ENCODE data around the gene CDHR3.

The CDHR3 gene

DNA sequence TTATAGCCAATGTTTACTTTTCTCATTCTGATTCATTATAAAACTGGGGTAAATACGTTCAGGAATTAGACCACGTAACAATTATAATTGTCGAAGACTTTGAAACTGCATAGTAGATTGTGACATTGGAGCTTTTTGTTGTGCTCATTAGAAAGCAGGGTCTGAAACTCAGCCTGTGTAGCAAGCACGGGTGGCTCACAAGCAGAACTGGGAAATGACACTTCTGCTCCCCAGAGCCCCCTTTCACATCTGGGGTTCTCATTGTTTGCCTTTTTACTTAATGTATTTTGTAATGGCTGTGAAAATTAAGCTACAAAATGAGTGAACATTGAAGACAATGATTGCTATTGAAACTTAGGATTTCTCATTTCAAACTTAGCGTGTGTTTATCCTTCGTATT, 72.9 kb downstream of the CDHR3 start:
- Histone ChIP-seq H3K36me3 (ENCODE audit: insufficient read depth, low read length) (no peaks in the 10 kb centered on the region), H3K9me3 (ENCODE audit: control insufficient read depth, insufficient read depth, low read length) (no peaks in the 10 kb centered on the region)

DNA sequence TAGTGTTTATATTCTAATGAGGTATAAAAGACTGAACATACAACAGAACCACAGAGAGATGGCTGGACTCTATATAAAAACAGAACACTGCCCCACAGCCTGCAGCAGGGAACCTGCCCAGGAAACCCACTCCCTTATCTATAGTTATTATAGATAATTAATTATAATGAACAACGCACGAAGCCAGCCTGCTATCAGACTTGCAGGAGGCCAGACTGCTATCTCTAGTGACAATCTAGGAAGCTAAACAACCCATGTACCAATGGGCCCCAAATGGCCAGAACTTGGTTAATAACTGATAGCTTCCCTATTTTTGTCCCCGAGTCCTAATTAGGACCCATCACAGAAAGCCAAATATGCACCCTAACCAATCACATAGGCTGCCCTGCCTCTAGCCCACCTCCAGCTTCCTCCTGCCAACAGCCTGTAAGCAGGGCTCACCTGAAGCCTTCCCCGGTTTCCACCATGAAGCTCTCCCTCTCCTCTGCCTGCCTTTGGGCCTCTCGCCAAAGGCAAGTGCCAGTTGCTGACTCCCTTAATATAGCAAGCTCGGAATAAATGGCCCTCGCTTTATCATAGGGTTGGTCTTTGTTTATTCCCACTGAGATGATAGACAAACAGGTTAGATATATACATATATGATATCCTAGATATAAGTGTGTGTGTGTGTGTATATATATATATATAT, 74.6 kb downstream of the CDHR3 start:
- no peak overlapping the region for H3K9ac ChIP-seq (ENCODE audit: low read depth, low read length)
- peaks cover 7% of the 10 kb centered on the region for H3K4me1 ChIP-seq (ENCODE audit: insufficient read depth, low read length)
- no peaks in the 10 kb centered on the region for H3K9me3 ChIP-seq (ENCODE audit: control insufficient read depth, insufficient read depth, low read length)
- H3K36me3 ChIP-seq (ENCODE audit: insufficient read depth, low read length): no peaks in the 10 kb centered on the region

More for the DNA sequence above, 72.9 kb downstream of the CDHR3 start:
- Histone ChIP-seq H3K9ac (ENCODE audit: low read depth, low read length) (no peak overlapping the region), H3K4me1 (ENCODE audit: insufficient read depth, low read length) (peaks cover 20% of the 10 kb centered on the region)

DNA sequence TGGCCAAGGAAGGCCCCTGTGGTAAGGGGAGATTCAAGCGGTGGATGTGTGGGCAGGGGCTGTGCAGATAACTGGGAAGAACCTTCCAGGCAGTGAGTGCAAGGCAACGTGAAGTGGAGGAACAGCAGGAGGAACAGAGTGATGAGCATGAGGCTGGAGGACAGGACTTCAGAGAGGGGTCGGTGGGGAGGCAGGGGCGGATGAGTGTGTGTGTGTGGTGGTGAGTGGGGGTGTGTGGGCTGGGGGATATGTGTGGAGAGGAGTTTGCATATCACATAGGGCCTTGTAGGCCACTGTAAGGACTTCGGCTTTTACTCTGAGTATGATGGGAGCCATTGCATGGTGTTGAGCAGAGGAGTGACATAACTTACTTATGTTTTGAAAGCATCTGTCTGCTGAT, 75.2 kb downstream of the CDHR3 start:
- Histone ChIP-seq H3K4me1 (ENCODE audit: insufficient read depth, low read length) (peaks cover 7% of the 10 kb centered on the region), H3K9me3 (ENCODE audit: control insufficient read depth, insufficient read depth, low read length) (no peaks in the 10 kb centered on the region), H3K36me3 (ENCODE audit: insufficient read depth, low read length) (no peaks in the 10 kb centered on the region), H3K9ac (ENCODE audit: low read depth, low read length) (no peak overlapping the region)

DNA sequence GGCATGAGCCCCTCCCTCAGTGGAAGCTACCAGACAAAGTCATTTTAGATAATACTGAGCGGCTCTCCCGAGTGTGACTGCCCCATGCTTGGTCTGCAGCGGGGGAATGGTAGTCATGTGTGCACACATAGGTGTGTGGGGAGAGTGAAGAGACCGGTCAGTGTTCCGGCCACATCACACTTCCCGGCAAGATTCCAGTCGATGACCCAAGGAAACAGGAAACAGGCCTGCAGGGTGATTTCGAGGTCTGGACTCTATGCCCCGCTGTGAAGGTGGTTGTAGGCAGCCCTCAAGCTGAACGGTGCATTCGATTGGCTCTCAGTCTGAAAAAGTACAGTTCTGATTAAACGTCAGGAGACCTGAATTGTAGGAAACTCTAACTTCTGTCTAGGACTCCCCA, 75.9 kb downstream of the CDHR3 start:
- Histone ChIP-seq H3K36me3 (ENCODE audit: insufficient read depth, low read length) (no peaks in the 10 kb centered on the region), H3K4me1 (ENCODE audit: insufficient read depth, low read length) (peaks cover 7% of the 10 kb centered on the region), H3K9ac (ENCODE audit: low read depth, low read length) (no peak overlapping the region), H3K9me3 (ENCODE audit: control insufficient read depth, insufficient read depth, low read length) (no peaks in the 10 kb centered on the region)

DNA sequence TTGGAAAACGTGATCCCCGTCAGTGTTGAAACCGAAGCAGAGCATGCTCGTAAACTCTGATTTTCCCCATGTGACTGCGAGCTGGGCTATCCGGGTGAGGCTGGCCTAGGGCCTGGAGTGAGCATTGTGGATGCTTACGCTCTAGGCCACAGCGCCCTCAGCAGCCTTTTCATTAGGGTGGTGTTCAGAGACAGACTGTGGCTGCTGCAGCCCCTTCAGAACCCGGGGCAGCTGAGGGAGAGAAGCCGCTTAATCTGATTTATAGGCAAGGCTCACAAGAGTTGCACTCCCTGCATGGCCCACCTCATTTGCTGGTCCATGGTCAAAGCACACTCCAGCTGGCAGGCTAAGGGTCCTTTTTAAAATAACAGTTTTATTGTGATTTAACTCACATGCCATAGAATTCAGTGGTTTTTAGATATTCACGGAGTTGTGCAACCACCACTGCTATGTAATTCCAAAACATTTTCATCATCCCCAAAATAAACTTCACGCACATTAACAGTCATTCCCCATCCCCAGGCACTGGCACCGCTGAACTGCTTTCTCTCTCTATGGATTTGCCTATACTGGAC, 76.5 kb downstream of the CDHR3 start:
- no peaks in the 10 kb centered on the region for H3K9me3 ChIP-seq (ENCODE audit: control insufficient read depth, insufficient read depth, low read length)
- H3K9ac ChIP-seq (ENCODE audit: low read depth, low read length): no peak overlapping the region
- H3K36me3 ChIP-seq (ENCODE audit: insufficient read depth, low read length): no peaks in the 10 kb centered on the region
- H3K4me1 ChIP-seq (ENCODE audit: insufficient read depth, low read length): peaks cover 7% of the 10 kb centered on the region

DNA sequence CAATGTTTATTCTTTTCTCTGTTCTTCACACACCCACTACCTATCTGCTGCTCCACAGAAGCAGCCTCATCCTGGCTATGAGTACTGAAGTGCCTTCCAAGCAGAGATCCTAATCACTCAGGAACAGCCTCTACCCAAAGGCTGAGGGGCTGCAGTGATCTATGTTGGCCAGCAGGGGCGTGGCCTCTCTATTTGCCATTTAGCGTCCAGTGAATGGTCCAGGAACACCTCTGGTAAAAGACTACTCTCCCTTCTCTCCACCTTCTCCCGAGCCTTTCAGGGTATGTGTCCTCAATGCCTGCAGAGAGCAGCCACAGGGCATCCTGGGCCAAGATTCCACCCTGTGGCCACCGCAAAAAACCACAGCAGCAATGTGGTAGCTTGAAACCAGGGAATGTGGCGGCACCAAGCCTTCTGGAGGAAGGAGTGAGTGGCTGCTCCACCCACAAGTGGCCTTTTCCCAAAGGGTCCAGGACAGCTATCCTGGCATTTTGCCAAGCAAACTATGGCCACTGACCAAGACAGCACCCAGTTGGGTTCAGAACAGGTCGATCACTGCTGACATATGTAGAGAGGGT, 78.2 kb downstream of the CDHR3 start:
- Histone ChIP-seq H3K4me1 (ENCODE audit: insufficient read depth, low read length) (peaks cover 7% of the 10 kb centered on the region), H3K9me3 (ENCODE audit: control insufficient read depth, insufficient read depth, low read length) (no peaks in the 10 kb centered on the region), H3K36me3 (ENCODE audit: insufficient read depth, low read length) (no peaks in the 10 kb centered on the region), H3K9ac (ENCODE audit: low read depth, low read length) (no peak overlapping the region)

DNA sequence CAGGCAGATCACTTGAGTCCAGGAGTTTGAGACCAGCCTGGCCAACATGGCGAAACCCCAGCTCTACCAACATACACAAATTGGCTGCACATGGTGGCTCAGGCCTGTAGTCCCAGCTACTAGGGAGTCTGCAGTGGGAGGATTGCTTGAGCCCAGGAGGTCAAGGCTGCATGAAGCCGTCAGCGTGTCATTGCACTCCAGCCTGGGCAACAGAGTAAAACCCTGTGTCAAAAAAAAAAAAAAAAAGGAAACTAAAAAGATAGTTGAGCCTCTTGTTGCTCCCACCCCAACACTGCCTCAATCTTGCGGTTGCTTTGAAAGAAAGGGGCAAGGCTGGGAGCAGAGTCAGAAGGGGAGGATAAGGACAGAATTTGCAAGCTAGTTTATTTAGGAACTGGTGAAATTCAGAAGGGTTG, 79.1 kb downstream of the CDHR3 start:
- peaks cover 7% of the 10 kb centered on the region for H3K4me1 ChIP-seq (ENCODE audit: insufficient read depth, low read length)
- no peaks in the 10 kb centered on the region for H3K9me3 ChIP-seq (ENCODE audit: control insufficient read depth, insufficient read depth, low read length)
- H3K9ac ChIP-seq (ENCODE audit: low read depth, low read length): no peak overlapping the region
- no peaks in the 10 kb centered on the region for H3K36me3 ChIP-seq (ENCODE audit: insufficient read depth, low read length)

- Histone ChIP-seq H3K9ac (ENCODE audit: low read depth, low read length) (no peak overlapping the region), H3K4me1 (ENCODE audit: insufficient read depth, low read length) (no peaks in the 10 kb centered on the region), H3K36me3 (ENCODE audit: insufficient read depth, low read length) (no peaks in the 10 kb centered on the region), H3K9me3 (ENCODE audit: control insufficient read depth, insufficient read depth, low read length) (no peaks in the 10 kb centered on the region)
Observed at GRCh38 chr7:106045139-106045538, 82.1 kb downstream of the CDHR3 start.

DNA sequence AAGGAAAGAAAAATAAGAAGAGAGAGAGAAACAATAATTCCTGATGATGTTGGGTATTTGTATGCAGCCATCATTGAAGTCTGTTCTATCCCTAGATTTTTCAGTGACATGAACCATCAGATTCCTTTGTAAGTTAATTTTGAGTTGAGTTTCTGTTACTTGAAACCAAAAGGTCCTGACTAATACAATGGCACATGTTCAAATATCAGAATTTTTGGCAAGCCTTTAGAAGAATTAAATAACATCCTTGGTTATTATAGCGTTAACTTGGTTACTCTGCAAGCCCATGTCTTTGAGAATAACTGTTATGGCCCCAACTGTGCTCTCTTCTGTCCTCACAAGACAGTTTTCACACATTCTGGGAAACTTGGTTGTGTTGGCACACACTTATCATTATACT, 82.5 kb downstream of the CDHR3 start:
- Histone ChIP-seq H3K36me3 (ENCODE audit: insufficient read depth, low read length) (no peaks in the 10 kb centered on the region), H3K4me1 (ENCODE audit: insufficient read depth, low read length) (no peaks in the 10 kb centered on the region), H3K9ac (ENCODE audit: low read depth, low read length) (no peak overlapping the region)

DNA sequence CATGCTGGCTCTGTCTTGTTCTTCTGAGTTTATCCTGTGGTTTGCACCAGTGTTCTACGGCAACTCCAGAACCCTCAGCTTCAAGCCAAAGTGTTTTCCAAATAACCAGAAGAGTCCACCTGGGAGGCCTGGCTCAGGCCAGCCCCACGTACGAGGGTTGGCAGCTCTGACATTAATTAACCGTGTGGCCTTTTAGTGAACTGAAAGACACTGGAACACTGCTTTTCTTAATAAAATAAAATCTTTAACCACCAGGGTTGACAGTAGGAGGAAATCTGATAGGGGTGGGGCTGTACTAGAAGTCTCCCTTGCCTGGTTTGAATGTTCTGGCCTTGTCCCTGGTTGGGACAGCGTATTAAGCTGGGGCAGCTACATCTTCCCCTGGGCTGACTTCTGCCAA, 84.1 kb downstream of the CDHR3 start:
- Histone ChIP-seq H3K9ac (ENCODE audit: low read depth, low read length) (no peak overlapping the region), H3K9me3 (ENCODE audit: control insufficient read depth, insufficient read depth, low read length) (peaks cover 6% of the 10 kb centered on the region; the same call in 1 of the 2 replicates), H3K36me3 (ENCODE audit: insufficient read depth, low read length) (no peaks in the 10 kb centered on the region), H3K4me1 (ENCODE audit: insufficient read depth, low read length) (no peaks in the 10 kb centered on the region)

More for the DNA sequence above, 82.5 kb downstream of the CDHR3 start:
- H3K9me3 ChIP-seq (ENCODE audit: control insufficient read depth, insufficient read depth, low read length): no peaks in the 10 kb centered on the region

DNA sequence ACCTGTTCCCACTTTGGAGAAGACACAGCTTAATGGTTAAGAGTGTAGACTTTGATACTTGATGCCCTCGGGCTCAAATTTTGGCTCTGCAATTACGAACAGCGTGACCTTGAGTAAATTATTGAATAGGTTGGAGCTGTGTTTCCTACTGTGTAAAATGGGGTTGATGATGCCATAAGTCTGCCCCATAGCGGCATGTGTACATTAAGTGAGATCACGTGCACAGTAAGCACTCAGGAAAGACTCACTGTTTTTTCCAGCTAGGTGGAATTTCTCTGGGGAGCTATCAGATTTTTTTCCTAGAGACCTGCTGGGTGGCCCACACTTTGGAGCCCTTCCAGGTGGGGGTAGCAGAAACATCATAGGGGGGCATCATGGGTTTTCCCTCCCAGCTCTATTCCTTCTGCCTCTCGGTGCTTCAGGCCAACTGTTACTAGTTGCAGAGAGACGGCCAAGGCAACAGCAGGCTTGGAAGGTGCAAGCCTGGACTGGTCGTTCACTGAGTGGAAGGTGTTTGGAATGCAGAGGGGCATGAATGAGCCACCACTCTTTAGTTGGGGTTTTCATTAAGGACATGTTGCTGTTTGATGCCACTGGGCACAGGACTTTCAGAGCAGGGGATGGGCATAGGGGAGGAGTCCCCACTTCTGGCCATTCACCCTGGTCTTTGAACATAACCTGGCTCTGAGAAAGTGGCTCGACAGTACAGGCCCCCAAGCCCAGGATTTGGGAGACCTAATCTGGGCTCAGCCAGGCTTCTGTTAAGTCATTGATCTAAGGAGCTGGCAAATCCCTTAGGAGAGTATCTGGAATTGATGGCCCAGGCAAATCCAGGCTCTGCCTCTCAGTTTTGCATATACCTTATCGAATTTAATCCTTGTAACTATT, 85.0 kb downstream of the CDHR3 start:
- Histone ChIP-seq H3K36me3 (ENCODE audit: insufficient read depth, low read length) (no peaks in the 10 kb centered on the region), H3K9ac (ENCODE audit: low read depth, low read length) (no peak overlapping the region), H3K9me3 (ENCODE audit: control insufficient read depth, insufficient read depth, low read length) (peaks cover 6% of the 10 kb centered on the region; the same call in 1 of the 2 replicates), H3K4me1 (ENCODE audit: insufficient read depth, low read length) (no peaks in the 10 kb centered on the region)

DNA sequence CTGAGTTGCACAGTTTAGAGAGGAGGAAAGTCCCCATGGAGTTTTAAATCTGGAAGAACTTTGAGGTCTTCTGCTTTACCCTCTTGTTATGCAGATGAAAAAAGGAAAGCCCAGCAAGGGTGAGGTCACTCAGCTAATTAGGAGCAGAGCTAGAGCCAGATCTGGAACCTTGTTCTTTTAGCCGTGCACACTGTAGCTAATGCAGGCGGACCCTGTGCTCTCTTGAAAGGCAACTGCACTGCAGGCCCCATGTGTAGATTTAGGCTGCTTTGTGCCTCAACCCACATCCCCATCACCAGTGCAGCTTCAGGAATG, 85.6 kb downstream of the CDHR3 start:
- Histone ChIP-seq H3K4me1 (ENCODE audit: insufficient read depth, low read length) (no peaks in the 10 kb centered on the region), H3K9me3 (ENCODE audit: control insufficient read depth, insufficient read depth, low read length) (peaks cover 6% of the 10 kb centered on the region; the same call in 1 of the 2 replicates), H3K9ac (ENCODE audit: low read depth, low read length) (no peak overlapping the region), H3K36me3 (ENCODE audit: insufficient read depth, low read length) (no peaks in the 10 kb centered on the region)

GRCh38 chr7:106049139-106049752, 86.2 kb downstream of the CDHR3 start:
- H3K9ac ChIP-seq (ENCODE audit: low read depth, low read length): no peak overlapping the region
- H3K4me1 ChIP-seq (ENCODE audit: insufficient read depth, low read length): no peaks in the 10 kb centered on the region
- peaks cover 6% of the 10 kb centered on the region; the same call in 1 of the 2 replicates for H3K9me3 ChIP-seq (ENCODE audit: control insufficient read depth, insufficient read depth, low read length)
- H3K36me3 ChIP-seq (ENCODE audit: insufficient read depth, low read length): no peaks in the 10 kb centered on the region

Data from ES-I3 (cell line).